ENCODE data around the gene DTNBP1. TPM values are rescaled to one million over a fixed set of nuclear protein-coding genes. Genes with fewer than 3 reads are reported as not detected.

Gene DTNBP1
- polyA plus RNA-seq, 4 donors, result 23.1 to 26.2 (median 23.8) TPM

GRCh38 chr6:15626878-15627674 is 35.8 kb downstream of the DTNBP1 start:
- no peak for DNase-seq (ENCODE audit: low read depth in 4 of 4, low spot score in 2 of 4)

- no peak for DNase-seq (ENCODE audit: low read depth in 4 of 4, low spot score in 2 of 4)
These were observed 36.7 kb downstream of the DTNBP1 start for GRCh38 chr6:15626160-15626559.

DNA sequence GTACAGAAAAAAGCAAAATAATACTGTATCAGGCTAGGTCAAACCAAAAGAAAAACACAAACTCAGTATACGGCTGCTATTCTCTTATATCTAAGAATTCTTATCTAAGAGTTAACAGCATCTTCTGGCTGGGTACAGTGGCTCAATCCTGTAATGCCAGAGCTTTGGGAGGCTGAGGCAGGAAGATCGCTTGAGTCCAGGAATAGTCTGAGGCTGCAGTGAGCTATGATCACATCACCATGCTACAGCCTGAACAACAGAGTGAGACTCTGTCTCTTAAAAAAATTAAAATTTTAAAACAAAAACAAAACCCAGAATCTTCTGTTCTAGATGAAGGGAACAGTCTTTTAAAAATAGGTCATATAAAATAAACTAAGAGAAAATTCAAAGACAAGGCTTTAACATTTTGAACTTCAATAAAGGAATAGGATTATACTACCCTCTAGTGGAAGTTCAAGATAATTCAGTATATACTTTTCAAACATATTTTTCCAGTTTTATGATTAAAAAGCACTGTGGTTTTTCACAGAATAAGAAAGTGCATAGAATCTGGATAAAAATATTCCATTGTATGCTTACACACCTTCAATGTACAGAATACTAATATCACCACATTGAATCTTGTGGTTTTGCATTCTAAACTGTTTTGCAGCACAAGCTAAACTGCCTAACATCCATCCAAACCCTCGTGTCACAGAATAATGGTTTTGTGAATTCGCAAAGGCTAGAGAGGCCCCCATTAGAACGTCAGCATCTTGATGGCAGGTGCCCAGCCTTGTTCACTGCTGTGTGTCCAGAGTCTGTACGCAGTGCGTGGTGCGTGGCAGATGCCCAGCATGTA is 39.3 kb downstream of the DTNBP1 start:
- DNase-seq (ENCODE audit: low read depth in 4 of 4, low spot score in 2 of 4), result no peak

GRCh38 chr6:15622045-15622740 is 40.6 kb downstream of the DTNBP1 start:
- no peak for DNase-seq (ENCODE audit: low read depth in 4 of 4, low spot score in 2 of 4)

DNA sequence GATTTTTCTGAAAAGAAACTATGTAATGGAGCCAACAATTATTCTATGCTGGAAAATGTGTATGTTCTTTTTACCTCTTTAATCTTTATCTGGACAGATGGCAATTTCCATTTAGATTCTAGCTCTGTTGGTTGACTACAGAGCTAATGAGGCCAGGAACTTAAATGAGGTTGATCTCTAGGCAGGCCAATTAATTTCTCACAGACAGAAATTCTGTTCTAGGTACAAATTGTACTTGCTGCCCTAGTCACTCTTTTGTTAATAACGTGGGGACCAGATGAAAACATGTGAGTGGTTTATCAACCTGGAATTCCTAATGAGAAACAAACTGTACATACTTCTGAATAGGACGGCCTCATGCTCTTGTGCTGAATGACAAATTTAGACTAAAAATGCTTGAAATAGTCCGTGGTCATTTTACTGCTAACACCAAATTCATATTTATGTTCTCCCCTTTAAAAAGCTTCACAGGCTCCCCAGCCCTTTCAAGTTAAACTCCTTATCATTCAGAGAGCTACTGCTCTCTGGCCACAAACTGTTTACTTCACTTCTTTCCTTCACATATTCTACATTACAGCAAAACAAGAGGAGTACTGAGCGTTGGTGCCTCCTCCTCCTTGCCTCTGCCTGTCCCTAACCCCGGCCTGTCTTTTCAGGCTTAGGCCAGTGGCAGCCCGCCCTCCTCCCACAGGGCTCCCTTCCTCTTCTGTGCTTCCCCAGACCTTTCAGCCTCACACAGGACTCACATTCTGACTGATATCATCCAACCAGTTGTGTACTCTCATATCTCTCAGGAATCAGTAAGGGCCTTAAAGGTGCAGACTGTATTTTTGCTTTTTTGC is 41.4 kb downstream of the DTNBP1 start:
- no peak for DNase-seq (ENCODE audit: low read depth in 4 of 4, low spot score in 2 of 4)

GRCh38 chr6:15620611-15621010 is 42.2 kb downstream of the DTNBP1 start:
- DNase-seq (ENCODE audit: low read depth in 4 of 4, low spot score in 2 of 4), result no peak

DNA sequence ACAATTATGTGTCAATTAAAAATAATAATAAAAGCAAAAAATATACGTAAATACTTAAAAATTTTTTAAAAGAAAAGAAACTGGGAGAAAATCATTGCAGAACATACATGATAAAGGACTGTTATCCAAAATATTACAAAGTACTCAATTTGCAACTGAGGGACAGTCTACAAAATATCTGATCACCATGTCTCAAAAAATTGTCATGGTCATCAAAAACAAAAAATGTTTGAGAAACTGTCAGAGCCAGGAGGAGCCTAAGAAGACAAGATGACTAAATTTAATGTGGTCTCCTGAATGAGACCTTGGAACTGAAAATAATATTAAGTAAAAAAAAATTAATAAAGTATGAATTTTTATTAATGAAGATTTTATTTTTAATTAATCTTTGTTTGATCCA is 43.5 kb downstream of the DTNBP1 start:
- no peak for DNase-seq (ENCODE audit: low read depth in 4 of 4, low spot score in 2 of 4)

DNA sequence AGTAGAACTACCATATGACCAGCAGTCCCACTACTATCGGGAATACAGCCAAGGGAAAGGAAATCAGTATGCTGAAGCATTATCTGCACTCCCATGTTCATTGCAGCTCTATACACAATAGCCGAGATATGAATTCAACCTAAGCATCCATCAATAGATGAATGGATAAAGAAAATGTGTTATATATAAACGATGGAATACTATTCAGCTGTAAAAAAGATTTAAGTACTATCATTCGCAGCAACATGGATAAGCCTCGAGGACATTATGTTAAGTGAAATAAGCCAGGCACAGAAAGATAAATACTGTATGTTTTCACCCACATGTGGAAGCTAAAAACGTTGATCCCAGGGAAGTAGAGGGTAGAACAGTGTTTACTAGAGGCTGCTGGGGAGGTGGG is 44.1 kb downstream of the DTNBP1 start:
- no peak for DNase-seq (ENCODE audit: low read depth in 4 of 4, low spot score in 2 of 4)

GRCh38 chr6:15616261-15616660 is 46.6 kb downstream of the DTNBP1 start:
- no peak for DNase-seq (ENCODE audit: low read depth in 4 of 4, low spot score in 2 of 4)

DNA sequence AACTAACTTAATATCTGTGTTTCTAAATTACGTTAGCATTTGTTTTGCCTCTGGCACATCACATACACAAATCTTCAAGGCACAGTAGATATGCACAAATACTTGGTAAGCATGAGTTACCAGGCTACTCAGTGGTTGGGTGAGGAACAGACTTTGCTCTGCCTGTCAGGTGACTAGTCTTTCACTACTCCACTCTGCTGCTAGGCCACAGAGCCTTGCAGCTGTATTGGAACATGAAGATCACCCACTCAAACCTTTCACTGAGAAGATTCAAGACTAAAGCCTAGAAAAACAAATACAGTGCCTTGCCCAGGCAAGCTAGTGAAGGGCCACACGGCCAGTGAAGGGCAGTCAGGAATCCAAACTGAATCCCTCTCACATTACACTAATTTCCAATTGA is 47.0 kb downstream of the DTNBP1 start:
- no peak for DNase-seq (ENCODE audit: low read depth in 4 of 4, low spot score in 2 of 4)

GRCh38 chr6:15614277-15614676 is 48.6 kb downstream of the DTNBP1 start:
- no peak for DNase-seq (ENCODE audit: low read depth in 4 of 4, low spot score in 2 of 4)

DNA sequence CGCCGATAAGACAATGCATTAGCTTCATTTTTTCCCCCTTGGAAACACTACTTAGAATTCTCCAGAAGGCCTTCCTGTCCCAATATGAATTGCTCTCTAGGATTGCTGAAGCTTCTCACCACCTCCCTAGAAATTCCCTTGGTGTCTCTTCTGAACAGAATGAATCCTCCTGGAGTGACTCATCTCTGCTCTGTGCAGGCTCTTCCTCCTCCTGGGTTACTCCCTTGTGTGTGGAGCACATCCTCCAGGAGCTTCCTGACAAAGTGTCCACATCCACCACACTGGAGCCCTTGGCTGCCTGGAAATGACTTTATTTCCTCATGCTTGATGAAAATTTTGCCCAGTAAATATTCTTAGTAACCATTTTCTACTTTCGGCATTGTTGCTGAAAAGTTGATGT is 54.4 kb downstream of the DTNBP1 start:
- DNase-seq (ENCODE audit: low read depth in 4 of 4, low spot score in 2 of 4), result no peak

- DNase-seq (ENCODE audit: low read depth in 4 of 4, low spot score in 2 of 4), result no peak
These were observed 55.2 kb downstream of the DTNBP1 start for GRCh38 chr6:15607603-15608002.

GRCh38 chr6:15606347-15606746 is 56.5 kb downstream of the DTNBP1 start:
- DNase-seq (ENCODE audit: low read depth in 4 of 4, low spot score in 2 of 4), result no peak

DNA sequence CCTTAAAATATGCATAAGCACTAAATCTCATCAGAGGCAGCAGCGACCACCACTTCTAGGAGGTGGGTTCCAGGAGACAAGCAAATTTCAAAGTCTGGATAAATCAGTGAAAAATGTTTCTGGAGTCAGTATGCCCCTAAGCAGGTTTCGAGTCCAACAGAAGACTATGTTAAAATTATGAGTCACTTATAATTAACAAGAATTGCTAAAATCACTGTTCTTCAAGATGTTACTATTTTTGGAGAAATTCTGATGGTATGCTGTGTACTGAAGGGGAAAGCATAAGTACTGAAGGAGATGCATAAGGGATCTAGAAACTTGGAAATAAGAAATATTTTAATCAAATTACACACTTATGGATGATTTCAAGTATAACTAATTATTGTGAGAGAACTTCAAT is 58.0 kb downstream of the DTNBP1 start:
- DNase-seq (ENCODE audit: low read depth in 4 of 4, low spot score in 2 of 4), result no peak

DNA sequence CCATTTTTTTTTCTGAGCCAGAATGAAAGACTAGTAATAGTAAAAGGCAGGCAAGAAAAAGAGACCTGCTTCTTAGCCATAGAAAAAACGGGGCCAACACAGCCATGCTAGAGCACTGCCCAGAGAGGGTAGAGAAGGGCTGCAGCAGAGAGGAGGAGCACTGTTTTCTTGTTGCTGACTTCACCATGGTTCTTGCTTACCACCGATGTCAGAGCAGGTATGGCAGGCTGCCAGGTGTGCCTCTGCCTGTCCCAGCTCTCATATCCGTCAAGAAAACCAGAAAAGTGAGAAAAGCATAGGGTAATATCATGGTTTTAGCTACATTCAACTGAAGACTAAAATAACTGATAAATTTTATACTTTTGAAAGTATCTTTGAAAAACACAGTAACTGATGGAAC is 60.7 kb downstream of the DTNBP1 start:
- DNase-seq (ENCODE audit: low read depth in 4 of 4, low spot score in 2 of 4), result no peak

GRCh38 chr6:15598273-15598798 is 64.5 kb downstream of the DTNBP1 start:
- no peak for DNase-seq (ENCODE audit: low read depth in 4 of 4, low spot score in 2 of 4)

GRCh38 chr6:15596186-15596896 is 66.5 kb downstream of the DTNBP1 start:
- DNase-seq (ENCODE audit: low read depth in 4 of 4, low spot score in 2 of 4), result no peak

DNA sequence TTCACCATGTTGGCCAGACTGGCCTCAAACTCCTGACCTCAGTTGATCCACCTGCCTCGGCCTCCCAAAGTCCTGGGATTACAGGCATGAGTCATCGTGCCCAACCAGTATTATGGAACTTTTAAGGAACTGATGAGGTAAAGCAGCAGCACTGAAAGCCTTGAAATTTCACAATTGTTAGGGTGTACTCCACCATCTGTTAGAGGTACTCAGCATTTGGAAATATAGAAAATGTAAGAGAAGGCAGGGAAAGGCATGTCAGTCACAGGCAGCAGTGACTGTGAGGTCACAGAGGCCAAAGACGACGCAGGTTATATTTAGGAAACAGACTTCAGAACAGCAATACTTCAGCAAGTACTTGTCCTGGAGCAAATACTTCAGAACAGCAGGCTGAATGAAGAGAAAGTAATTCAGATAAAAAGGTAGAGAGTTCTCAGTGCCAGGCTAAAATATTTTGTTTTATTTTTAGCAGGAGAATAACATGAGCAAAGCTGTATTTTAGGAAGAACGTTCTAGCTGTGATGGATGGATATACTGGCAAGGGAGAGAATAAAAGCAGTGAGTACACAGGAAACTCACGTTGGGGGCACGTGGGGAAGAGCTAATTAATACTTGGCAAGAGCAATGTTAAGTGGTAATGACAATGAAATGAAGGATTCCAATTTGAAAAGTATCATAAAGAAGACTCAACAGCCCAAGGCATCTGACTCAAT is 67.2 kb downstream of the DTNBP1 start:
- no peak for DNase-seq (ENCODE audit: low read depth in 4 of 4, low spot score in 2 of 4)

Data from left renal cortex interstitium (tissue), 4 donors.